Measurements from ENCODE around the gene EYS.

DNA sequence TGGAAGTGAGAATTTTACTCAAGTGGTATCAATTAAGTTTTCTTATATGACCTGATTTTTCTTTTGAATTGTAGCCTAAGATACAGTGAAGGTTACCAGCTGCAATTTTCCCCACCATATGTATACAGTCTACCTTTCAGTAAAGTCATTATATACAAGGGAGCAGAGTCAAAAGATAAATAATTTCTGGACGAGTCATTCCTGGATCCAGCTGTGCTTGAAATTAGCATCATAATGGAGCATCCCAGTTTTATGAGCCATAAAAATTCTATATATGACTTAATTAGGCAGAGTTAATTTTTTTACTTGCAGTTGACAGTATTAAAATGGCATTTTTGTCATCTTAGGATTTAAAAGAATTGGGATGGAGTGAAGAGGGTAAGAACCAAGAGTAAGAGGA is 1063.0 kb downstream of the EYS start:
- TF ChIP-seq EZH2 (IDR thresholded peaks at IDR 0.05) = no peak
- TF ChIP-seq POLR2AphosphoS5 (IDR thresholded peaks at IDR 0.05; ENCODE audit: borderline replicate concordance, low read depth, low read length) = no peak

Data from SK-N-MC (cell line).